ENCODE measurements around the gene IGSF9B. TPM values are rescaled to one million over a fixed set of nuclear protein-coding genes. Genes with fewer than 3 reads are reported as not detected.
A peak's percentile ranks its signal among the peaks of the same experiment; 100 is the strongest.

Gene IGSF9B
- total RNA-seq, 1 experiment from 2014 or later = 5.6 TPM

GRCh38 chr11:133988686-133989410 lies 32.1 kb upstream of the IGSF9B start:
- Histone ChIP-seq H3K9me2 (replicated peaks; ENCODE audit: insufficient read depth, low read length) (no peaks in the 10 kb centered on the region), H3K79me2 (ENCODE audit: low read length) (no peaks in the 10 kb centered on the region), H3K4me2 (ENCODE audit: low read depth, low read length, poor library complexity, severe bottlenecking) (no peak overlapping the region), H3K36me3 (ENCODE audit: insufficient read depth, low read length) (no peaks in the 10 kb centered on the region), H3K9ac (ENCODE audit: low read length) (no peak overlapping the region), H3K4me3 (ENCODE audit: low read length) (no peak overlapping the region), H2AFZ (ENCODE audit: low read length) (no peak overlapping the region), H4K20me1 (ENCODE audit: insufficient read depth, low read depth, low read length) (no peaks in the 10 kb centered on the region), H3K27ac (ENCODE audit: low read length) (no peak overlapping the region), H3K4me1 (ENCODE audit: low read length) (peaks cover 50% of the 10 kb centered on the region), H3K9me3 (ENCODE audit: low read length) (no peaks in the 10 kb centered on the region), H3K27me3 (ENCODE audit: low read length) (no peaks in the 10 kb centered on the region)
- DNase-seq = no peak

- Histone ChIP-seq H2AFZ (ENCODE audit: low read length) (no peak overlapping the region), H3K27ac (ENCODE audit: low read length) (peak overlapping the region; percentile 49), H3K36me3 (ENCODE audit: insufficient read depth, low read length) (no peaks in the 10 kb centered on the region), H3K4me2 (ENCODE audit: low read depth, low read length, poor library complexity, severe bottlenecking) (peak overlapping the region; percentile 22), H3K9me2 (replicated peaks; ENCODE audit: insufficient read depth, low read length) (no peaks in the 10 kb centered on the region), H3K79me2 (ENCODE audit: low read length) (no peaks in the 10 kb centered on the region), H3K4me1 (ENCODE audit: low read length) (peaks cover 44% of the 10 kb centered on the region), H3K9ac (ENCODE audit: low read length) (peak overlapping the region; percentile 24; the same call in 1 of the 2 replicates), H3K9me3 (ENCODE audit: low read length) (no peaks in the 10 kb centered on the region), H3K27me3 (ENCODE audit: low read length) (no peaks in the 10 kb centered on the region), H4K20me1 (ENCODE audit: insufficient read depth, low read depth, low read length) (no peaks in the 10 kb centered on the region), H3K4me3 (ENCODE audit: low read length) (no peak overlapping the region)
- peak; percentile 59 for DNase-seq
Observed at GRCh38 chr11:133987171-133987570, 30.4 kb upstream of the IGSF9B start.

DNA sequence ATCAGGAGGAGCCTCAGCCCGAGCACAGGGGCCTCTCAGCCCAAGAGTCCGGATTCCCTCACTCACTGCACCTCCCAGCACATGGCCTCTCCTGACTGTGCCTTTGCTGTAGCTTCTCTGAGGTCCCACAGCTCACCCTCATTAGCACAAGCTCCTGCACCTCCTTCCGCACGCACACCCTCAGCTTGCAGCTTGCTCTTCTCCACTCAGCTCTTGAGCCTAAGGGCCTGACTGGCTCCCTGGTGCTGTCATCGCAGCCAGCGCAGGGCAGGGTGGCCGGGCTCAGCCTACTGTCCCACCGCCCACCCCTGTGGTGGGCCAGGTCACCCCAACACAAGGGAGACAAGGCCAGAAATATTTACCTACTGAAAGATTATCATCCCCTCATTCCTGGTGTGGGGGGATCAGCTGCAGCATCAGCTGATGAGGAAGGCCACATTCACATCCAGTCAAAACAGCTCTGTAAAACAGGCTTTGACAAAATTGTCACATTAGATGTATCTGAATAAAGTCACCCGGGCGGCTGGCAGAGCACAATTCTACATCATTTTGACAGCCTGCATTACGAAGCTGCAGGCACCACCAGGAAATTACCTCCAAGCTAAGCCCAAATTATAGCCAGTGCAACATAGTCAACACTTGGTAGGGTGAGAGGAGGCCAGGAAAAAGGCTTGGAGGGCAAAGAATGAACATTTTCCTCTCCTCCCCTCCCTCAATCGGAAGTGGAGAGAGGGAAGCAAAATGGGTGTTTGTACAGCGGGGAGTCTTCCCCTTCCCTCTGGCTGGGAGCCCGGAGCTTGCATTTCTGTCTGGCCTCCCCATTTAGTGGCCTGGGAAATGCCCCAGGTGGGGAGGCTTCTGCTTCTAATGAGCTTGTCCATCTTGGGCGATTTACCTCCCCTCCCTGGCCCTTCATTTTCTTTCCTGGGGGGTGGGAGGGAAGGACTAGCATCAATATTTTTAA lies 29.5 kb upstream of the IGSF9B start:
- Histone ChIP-seq H3K79me2 (ENCODE audit: low read length) (no peaks in the 10 kb centered on the region), H3K4me3 (ENCODE audit: low read length) (no peak overlapping the region), H2AFZ (ENCODE audit: low read length) (no peak overlapping the region), H3K27me3 (ENCODE audit: low read length) (no peaks in the 10 kb centered on the region), H3K36me3 (ENCODE audit: insufficient read depth, low read length) (no peaks in the 10 kb centered on the region), H3K27ac (ENCODE audit: low read length) (peak overlapping the region; percentile 49), H3K9ac (ENCODE audit: low read length) (peak overlapping the region; percentile 24; the same call in 1 of the 2 replicates), H3K9me3 (ENCODE audit: low read length) (no peaks in the 10 kb centered on the region), H4K20me1 (ENCODE audit: insufficient read depth, low read depth, low read length) (no peaks in the 10 kb centered on the region), H3K9me2 (replicated peaks; ENCODE audit: insufficient read depth, low read length) (no peaks in the 10 kb centered on the region), H3K4me2 (ENCODE audit: low read depth, low read length, poor library complexity, severe bottlenecking) (peak overlapping the region; percentile 19), H3K4me1 (ENCODE audit: low read length) (peaks cover 44% of the 10 kb centered on the region)
- DNase-seq = no peak

GRCh38 chr11:133984828-133985227 lies 28.1 kb upstream of the IGSF9B start:
- Histone ChIP-seq H3K4me3 (ENCODE audit: low read length) (peak overlapping the region; percentile 41; the same call in 1 of the 2 replicates), H3K4me1 (ENCODE audit: low read length) (peaks cover 44% of the 10 kb centered on the region), H3K9ac (ENCODE audit: low read length) (peak overlapping the region; percentile 43), H3K27me3 (ENCODE audit: low read length) (no peaks in the 10 kb centered on the region), H4K20me1 (ENCODE audit: insufficient read depth, low read depth, low read length) (no peaks in the 10 kb centered on the region), H3K9me3 (ENCODE audit: low read length) (no peaks in the 10 kb centered on the region), H3K36me3 (ENCODE audit: insufficient read depth, low read length) (no peaks in the 10 kb centered on the region), H3K4me2 (ENCODE audit: low read depth, low read length, poor library complexity, severe bottlenecking) (peak overlapping the region; percentile 62), H2AFZ (ENCODE audit: low read length) (no peak overlapping the region), H3K9me2 (replicated peaks; ENCODE audit: insufficient read depth, low read length) (no peaks in the 10 kb centered on the region), H3K79me2 (ENCODE audit: low read length) (no peaks in the 10 kb centered on the region), H3K27ac (ENCODE audit: low read length) (peak overlapping the region; percentile 45)
- DNase-seq = peak; percentile 64

- H3K4me2 ChIP-seq (ENCODE audit: low read depth, low read length, poor library complexity, severe bottlenecking) = peak overlapping the region; percentile 62
- H2AFZ ChIP-seq (ENCODE audit: low read length) = no peak overlapping the region
- no peak for DNase-seq
- no peak overlapping the region for H3K4me3 ChIP-seq (ENCODE audit: low read length)
- no peak overlapping the region for H3K27ac ChIP-seq (ENCODE audit: low read length)
- H3K36me3 ChIP-seq (ENCODE audit: insufficient read depth, low read length) = no peaks in the 10 kb centered on the region
- H3K27me3 ChIP-seq (ENCODE audit: low read length) = no peaks in the 10 kb centered on the region
- H4K20me1 ChIP-seq (ENCODE audit: insufficient read depth, low read depth, low read length) = no peaks in the 10 kb centered on the region
- no peak overlapping the region for H3K9ac ChIP-seq (ENCODE audit: low read length)
- H3K79me2 ChIP-seq (ENCODE audit: low read length) = no peaks in the 10 kb centered on the region
- H3K9me3 ChIP-seq (ENCODE audit: low read length) = no peaks in the 10 kb centered on the region
- H3K4me1 ChIP-seq (ENCODE audit: low read length) = peaks cover 44% of the 10 kb centered on the region
- no peaks in the 10 kb centered on the region for H3K9me2 ChIP-seq (replicated peaks; ENCODE audit: insufficient read depth, low read length)
Observed at GRCh38 chr11:133983660-133984316, 27.0 kb upstream of the IGSF9B start.

DNA sequence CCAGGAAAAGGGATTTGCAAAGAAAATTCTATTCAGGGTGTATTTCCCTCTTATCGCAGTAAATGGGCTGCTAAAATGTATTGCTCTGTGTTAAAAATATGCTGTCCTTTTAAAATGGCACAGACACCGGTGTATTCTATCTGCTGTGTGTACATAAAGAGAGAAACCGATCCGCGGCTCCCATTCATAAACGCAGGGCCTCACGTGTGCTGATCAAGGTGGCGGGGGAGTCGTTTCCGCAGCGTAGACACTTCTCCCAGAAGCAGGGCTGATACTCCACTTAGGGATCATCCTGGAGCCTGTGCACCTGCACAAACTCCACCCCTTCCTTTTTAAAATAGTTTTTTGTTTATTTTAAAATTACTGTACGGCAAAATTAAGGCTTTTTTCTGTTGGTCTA lies 26.1 kb upstream of the IGSF9B start:
- Histone ChIP-seq H3K9ac (ENCODE audit: low read length) (no peak overlapping the region), H3K4me2 (ENCODE audit: low read depth, low read length, poor library complexity, severe bottlenecking) (no peak overlapping the region), H2AFZ (ENCODE audit: low read length) (no peak overlapping the region), H3K4me1 (ENCODE audit: low read length) (peaks cover 38% of the 10 kb centered on the region), H3K4me3 (ENCODE audit: low read length) (no peak overlapping the region), H3K79me2 (ENCODE audit: low read length) (no peaks in the 10 kb centered on the region), H3K9me2 (replicated peaks; ENCODE audit: insufficient read depth, low read length) (no peaks in the 10 kb centered on the region), H4K20me1 (ENCODE audit: insufficient read depth, low read depth, low read length) (no peaks in the 10 kb centered on the region), H3K36me3 (ENCODE audit: insufficient read depth, low read length) (no peaks in the 10 kb centered on the region), H3K9me3 (ENCODE audit: low read length) (no peaks in the 10 kb centered on the region), H3K27ac (ENCODE audit: low read length) (no peak overlapping the region), H3K27me3 (ENCODE audit: low read length) (no peaks in the 10 kb centered on the region)
- DNase-seq = no peak

DNA sequence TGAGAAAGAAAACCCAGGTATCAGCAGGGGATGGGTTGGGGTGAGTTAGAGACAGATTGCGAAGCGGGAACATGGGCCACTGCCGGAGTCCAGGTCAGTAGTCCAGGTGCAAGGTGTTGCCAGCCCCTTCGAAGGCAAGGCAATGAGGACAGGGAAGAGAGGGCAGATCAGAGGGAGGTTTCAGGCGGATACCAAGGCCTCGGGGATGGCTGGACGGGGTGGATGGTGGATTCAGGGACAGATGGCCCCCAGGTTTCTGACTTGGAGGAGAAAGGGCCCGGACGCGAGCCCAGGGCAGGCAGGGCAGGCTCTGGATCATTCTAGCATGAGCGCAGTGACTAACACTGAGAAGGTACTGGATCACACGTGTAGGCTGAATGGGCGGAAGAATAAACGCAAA lies 25.4 kb upstream of the IGSF9B start:
- DNase-seq = no peak

GRCh38 chr11:133981156-133981555 lies 24.4 kb upstream of the IGSF9B start:
- Histone ChIP-seq H3K27me3 (ENCODE audit: low read length) (no peaks in the 10 kb centered on the region), H3K9me3 (ENCODE audit: low read length) (no peaks in the 10 kb centered on the region), H3K9me2 (replicated peaks; ENCODE audit: insufficient read depth, low read length) (no peaks in the 10 kb centered on the region), H4K20me1 (ENCODE audit: insufficient read depth, low read depth, low read length) (no peaks in the 10 kb centered on the region), H2AFZ (ENCODE audit: low read length) (no peak overlapping the region), H3K9ac (ENCODE audit: low read length) (no peak overlapping the region), H3K27ac (ENCODE audit: low read length) (no peak overlapping the region), H3K4me2 (ENCODE audit: low read depth, low read length, poor library complexity, severe bottlenecking) (no peak overlapping the region), H3K4me3 (ENCODE audit: low read length) (no peak overlapping the region), H3K4me1 (ENCODE audit: low read length) (peaks cover 38% of the 10 kb centered on the region), H3K36me3 (ENCODE audit: insufficient read depth, low read length) (no peaks in the 10 kb centered on the region), H3K79me2 (ENCODE audit: low read length) (no peaks in the 10 kb centered on the region)
- DNase-seq = no peak

More for the DNA sequence above, 25.4 kb upstream of the IGSF9B start:
- Histone ChIP-seq H3K9me3 (ENCODE audit: low read length) (no peaks in the 10 kb centered on the region), H3K36me3 (ENCODE audit: insufficient read depth, low read length) (no peaks in the 10 kb centered on the region), H3K4me2 (ENCODE audit: low read depth, low read length, poor library complexity, severe bottlenecking) (no peak overlapping the region), H3K27me3 (ENCODE audit: low read length) (no peaks in the 10 kb centered on the region), H2AFZ (ENCODE audit: low read length) (no peak overlapping the region), H3K4me1 (ENCODE audit: low read length) (peaks cover 38% of the 10 kb centered on the region), H3K27ac (ENCODE audit: low read length) (no peak overlapping the region), H4K20me1 (ENCODE audit: insufficient read depth, low read depth, low read length) (no peaks in the 10 kb centered on the region), H3K9me2 (replicated peaks; ENCODE audit: insufficient read depth, low read length) (no peaks in the 10 kb centered on the region), H3K79me2 (ENCODE audit: low read length) (no peaks in the 10 kb centered on the region), H3K9ac (ENCODE audit: low read length) (no peak overlapping the region), H3K4me3 (ENCODE audit: low read length) (no peak overlapping the region)

Measured in Karpas-422 (cell line).